Natural killer cell (primary cell): ENCODE data around the gene KCNK18. TPM values are rescaled to one million over a fixed set of nuclear protein-coding genes. Genes with fewer than 3 reads are reported as not detected.

Experiments
- ATAC-seq, 3 donors: fragments of 150-1000 bp in 2 of 3; fragments of 200-7000 bp in 1 of 3; cut with Tn5 transposase; 1 replicate in 1 of 3; 2 replicates in 2 of 3; pipeline ENCODE4 v1.10.0; 2021; ENCODE audit warnings: mild to moderate bottlenecking in 2 of 3, moderate library complexity in 2 of 3
- DNase-seq, 2 donors: peaks; one replicate each; pipeline versions ENCODE4 v3.0.0 to v3.0.0-alpha.2; 2013 to 2021; ENCODE audit warnings: mixed read lengths in 1 of 2
- H3K27ac ChIP-seq: one replicate; pipeline ENCODE4 v1.5.1; 2013; ENCODE audit warnings: mild to moderate bottlenecking, low read length
- H3K27me3 ChIP-seq: one replicate; pipeline ENCODE4 v1.6.1; 2013; ENCODE audit warnings: low read length; ENCODE audit not compliant: control insufficient read depth, insufficient read depth
- H3K36me3 ChIP-seq: one replicate; pipeline ENCODE4 v1.6.1; 2013; ENCODE audit warnings: low read length; ENCODE audit not compliant: control insufficient read depth, insufficient read depth
- H3K4me1 ChIP-seq: one replicate; pipeline ENCODE4 v1.6.1; 2013; ENCODE audit warnings: low read length; ENCODE audit not compliant: control insufficient read depth, insufficient read depth
- H3K4me3 ChIP-seq: one replicate; pipeline ENCODE4 v1.5.1; 2013; ENCODE audit warnings: low read length
- H3K9me3 ChIP-seq: one replicate; pipeline ENCODE4 v1.6.1; 2013; ENCODE audit warnings: low read length; ENCODE audit not compliant: control insufficient read depth, insufficient read depth
- H3K27ac Mint-ChIP-seq, 2 donors: one replicate each; pipeline ENCODE4 v1.8.0; 2022; ENCODE audit warnings: mild to moderate bottlenecking in 2 of 2, mixed read lengths in 2 of 2, moderate library complexity in 1 of 2
- H3K27me3 Mint-ChIP-seq, 2 donors: one replicate each; pipeline ENCODE4 v1.8.0; 2022; ENCODE audit warnings: low read depth in 2 of 2, mixed read lengths in 2 of 2
- H3K36me3 Mint-ChIP-seq: one replicate; pipeline ENCODE4 v1.8.0; 2022; ENCODE audit warnings: mixed read lengths
- H3K4me1 Mint-ChIP-seq, 2 donors: one replicate each; pipeline ENCODE4 v1.8.0; 2022; ENCODE audit warnings: mixed read lengths in 2 of 2
- H3K4me3 Mint-ChIP-seq: one replicate; pipeline ENCODE4 v1.8.0; 2022; ENCODE audit warnings: mild to moderate bottlenecking, moderate library complexity, mixed read lengths
- H3K9me3 Mint-ChIP-seq, 2 donors: one replicate each; pipeline ENCODE4 v1.8.0; 2022; ENCODE audit warnings: mixed read lengths in 2 of 2
- WGBS: methylation state at CpG from one replicate; pipeline ENCODE4 v1.1.7; 2013; ENCODE audit warnings: missing lambda C conversion rate; ENCODE audit not compliant: insufficient coverage; 5-methylcytosine and 5-hydroxymethylcytosine counted together
- intact Hi-C: fragments of 100-400 bp; cut with micrococcal nuclease; formaldehyde crosslinking; loops from one replicate; pipeline ENCODE4 v1.14.2; 2022
- total RNA-seq, 4 donors: library from RNA; stranded (reverse); fragments of 120-200 nt in 1 of 4; gene quantifications; one replicate each; pipeline versions ENCODE4 v1.2.3 to v1.2.4, GENCODE V29; 2013 to 2022
- TF ChIP-seq, protein P1 (sequence below): fragments of 200-600 bp; IDR thresholded peaks from one replicate; pipeline ENCODE4 v1.8.0; 2022; ENCODE audit warnings: antibody characterized with exemption

The KCNK18 gene
- total RNA-seq, 3 donors from 2014 or later (not counting 1 experiment from before 2014, with no cell fraction given), result not detected

DNA sequence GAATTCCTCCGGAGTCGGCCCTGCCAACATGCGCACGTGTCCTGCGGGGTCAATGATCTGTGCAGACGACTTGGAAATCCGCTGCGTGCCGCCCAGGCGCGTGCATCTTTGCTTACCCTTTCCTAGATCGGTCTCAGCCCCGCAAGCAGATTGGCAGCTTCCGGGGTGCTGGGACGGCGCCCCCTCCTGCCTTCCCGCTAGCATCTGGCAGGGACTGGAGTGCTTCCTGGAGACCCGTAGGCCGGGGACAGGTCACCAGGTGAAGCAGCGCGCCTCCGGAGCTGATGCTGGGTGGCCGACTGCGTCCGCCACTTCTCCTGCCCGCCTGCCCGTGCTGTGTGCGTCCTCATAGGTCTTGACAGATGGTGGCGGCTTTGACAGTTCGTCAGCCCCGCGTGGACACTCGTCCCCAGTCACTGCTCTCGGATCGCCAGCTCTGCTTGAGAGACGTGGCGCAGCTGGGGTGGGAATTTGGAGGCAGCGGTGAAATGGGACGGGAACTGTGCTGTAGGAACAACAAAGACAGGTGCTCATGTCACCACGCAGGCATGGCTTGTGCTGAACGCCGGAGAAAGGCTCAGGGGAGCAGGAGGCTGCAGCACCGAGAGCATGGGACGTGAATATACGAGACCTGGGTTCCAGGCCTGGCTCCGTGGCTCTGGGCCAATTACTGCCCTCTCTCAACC lies 21.9 kb upstream of the KCNK18 start:
- under 1% methylated on average over 46 of the region's 46 CpGs for WGBS
- Mint-ChIP-seq H3K27me3 (peaks cover 26 to 31% of the 10 kb centered on the region in 2 donors), H3K27ac (peak overlapping the region in 1 of 2 donors; percentile 56), H3K4me1 (peaks cover 19% of the 10 kb centered on the region in 2 donors), H3K4me3 (peak overlapping the region; percentile 90), H3K36me3 (no peaks in the 10 kb centered on the region), H3K9me3 (no peaks in the 10 kb centered on the region)
- Histone ChIP-seq H3K9me3 (no peaks in the 10 kb centered on the region), H3K4me3 (peak overlapping the region; percentile 35), H3K36me3 (no peaks in the 10 kb centered on the region), H3K27me3 (peaks cover 15% of the 10 kb centered on the region), H3K27ac (no peak overlapping the region), H3K4me1 (peaks cover 18% of the 10 kb centered on the region)
- ATAC-seq (peak in 2 of 3 donors; percentile 50 to 51), DNase-seq (peak in 1 of 2 donors; percentile 45)
- TF ChIP-seq, protein P1, sequence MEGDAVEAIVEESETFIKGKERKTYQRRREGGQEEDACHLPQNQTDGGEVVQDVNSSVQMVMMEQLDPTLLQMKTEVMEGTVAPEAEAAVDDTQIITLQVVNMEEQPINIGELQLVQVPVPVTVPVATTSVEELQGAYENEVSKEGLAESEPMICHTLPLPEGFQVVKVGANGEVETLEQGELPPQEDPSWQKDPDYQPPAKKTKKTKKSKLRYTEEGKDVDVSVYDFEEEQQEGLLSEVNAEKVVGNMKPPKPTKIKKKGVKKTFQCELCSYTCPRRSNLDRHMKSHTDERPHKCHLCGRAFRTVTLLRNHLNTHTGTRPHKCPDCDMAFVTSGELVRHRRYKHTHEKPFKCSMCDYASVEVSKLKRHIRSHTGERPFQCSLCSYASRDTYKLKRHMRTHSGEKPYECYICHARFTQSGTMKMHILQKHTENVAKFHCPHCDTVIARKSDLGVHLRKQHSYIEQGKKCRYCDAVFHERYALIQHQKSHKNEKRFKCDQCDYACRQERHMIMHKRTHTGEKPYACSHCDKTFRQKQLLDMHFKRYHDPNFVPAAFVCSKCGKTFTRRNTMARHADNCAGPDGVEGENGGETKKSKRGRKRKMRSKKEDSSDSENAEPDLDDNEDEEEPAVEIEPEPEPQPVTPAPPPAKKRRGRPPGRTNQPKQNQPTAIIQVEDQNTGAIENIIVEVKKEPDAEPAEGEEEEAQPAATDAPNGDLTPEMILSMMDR, result peak; percentile 14
- intact Hi-C loops, result loop anchor here (1.0 kb wide), 1 partner anchor 378 kb away; no protein-coding TSS in a partner anchor

DNA sequence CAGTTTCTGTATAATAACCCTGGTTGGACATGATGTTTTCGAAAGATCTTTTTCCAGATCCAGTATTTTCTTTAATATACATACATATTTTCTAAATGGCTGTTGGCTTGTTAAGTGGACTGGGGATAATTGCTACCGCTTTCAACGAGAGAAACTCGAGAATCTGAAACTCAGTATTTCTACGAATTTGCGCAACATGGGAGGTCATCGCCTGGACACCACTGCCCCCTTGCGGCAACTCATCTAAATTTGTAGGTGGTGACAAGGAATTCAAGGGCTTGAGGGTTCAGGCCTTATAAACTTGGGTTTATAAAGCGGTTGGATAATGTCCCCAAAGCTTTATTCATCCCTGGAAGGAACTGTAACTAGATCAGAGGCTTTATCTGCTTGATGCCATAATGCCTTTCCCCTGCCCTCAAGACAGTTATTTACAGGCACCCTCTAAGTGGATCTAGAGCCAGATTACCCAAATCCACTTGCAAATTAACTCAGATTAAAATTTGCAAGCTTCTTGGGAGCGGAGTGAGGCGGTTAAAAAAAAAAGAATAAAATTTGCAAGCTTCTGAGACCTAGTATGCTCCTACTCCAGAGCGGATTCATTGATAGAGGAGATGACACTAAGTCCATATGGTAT lies 21.3 kb upstream of the KCNK18 start:
- DNase-seq (peak; percentile 38 to 86), ATAC-seq (peak in 2 of 3 donors; percentile 50 to 59)
- Mint-ChIP-seq H3K4me1 (peaks cover 19% of the 10 kb centered on the region in 2 donors), H3K4me3 (peak overlapping the region; percentile 90), H3K36me3 (no peaks in the 10 kb centered on the region), H3K27me3 (peaks cover 23 to 32% of the 10 kb centered on the region in 2 donors), H3K9me3 (no peaks in the 10 kb centered on the region), H3K27ac (no peak overlapping the region)
- no peak overlapping the region for H3K27ac ChIP-seq
- peaks cover 13% of the 10 kb centered on the region for H3K27me3 ChIP-seq
- intact Hi-C loops, result loop anchor here (1.0 kb wide), 1 partner anchor 379 kb away; no protein-coding TSS in a partner anchor
- TF ChIP-seq, protein P1, result peak; percentile 48
- 33% methylated on average over 11 of the region's 12 CpGs for WGBS
- H3K4me1 ChIP-seq, result peaks cover 18% of the 10 kb centered on the region
- H3K4me3 ChIP-seq, result peak overlapping the region; percentile 35
- no peaks in the 10 kb centered on the region for H3K36me3 ChIP-seq
- no peaks in the 10 kb centered on the region for H3K9me3 ChIP-seq

DNA sequence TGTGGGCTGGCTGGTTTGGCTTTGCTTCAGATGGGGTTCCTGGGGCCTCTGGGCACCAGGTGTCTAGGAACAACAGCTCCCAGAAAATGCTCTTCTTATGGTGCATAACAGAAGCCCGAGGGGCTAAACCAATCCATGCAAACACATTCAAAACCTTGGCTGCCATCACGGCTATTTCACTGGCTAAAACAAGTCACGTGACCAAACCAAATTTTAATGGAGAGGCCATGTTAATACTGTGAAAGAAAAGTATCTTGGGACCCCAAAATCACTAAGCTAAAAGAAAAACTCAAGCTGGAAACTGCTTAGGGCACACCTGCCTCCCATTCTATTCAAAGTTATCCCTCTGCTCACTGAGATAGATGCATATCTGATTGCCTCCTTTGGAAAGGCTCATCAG lies 19.1 kb upstream of the KCNK18 start:
- H3K27me3 ChIP-seq, result no peaks in the 10 kb centered on the region

More for the DNA sequence above, 19.1 kb upstream of the KCNK18 start:
- 53% methylated on average over 3 of the region's 3 CpGs for WGBS
- no peak overlapping the region for H3K4me3 ChIP-seq
- DNase-seq, result no peak
- H3K9me3 ChIP-seq, result no peaks in the 10 kb centered on the region
- Mint-ChIP-seq H3K36me3 (no peaks in the 10 kb centered on the region), H3K9me3 (no peaks in the 10 kb centered on the region), H3K4me1 (peaks cover 19% of the 10 kb centered on the region in 2 donors), H3K27me3 (peaks cover 10 to 18% of the 10 kb centered on the region in 2 donors), H3K27ac (no peak overlapping the region), H3K4me3 (no peak overlapping the region)
- H3K36me3 ChIP-seq, result no peaks in the 10 kb centered on the region
- intact Hi-C loops, result no loop called here
- no peak overlapping the region for H3K27ac ChIP-seq
- TF ChIP-seq, protein P1, result no peak
- no peak for ATAC-seq
- H3K4me1 ChIP-seq, result peaks cover 18% of the 10 kb centered on the region
